ENCODE measurements around the gene SYNDIG1.

SYNDIG1 gene

GRCh38 chr20:24449026-24449720 lies 20.3 kb upstream of the SYNDIG1 start:
- DNase-seq: no peak

GRCh38 chr20:24450177-24450576 lies 19.3 kb upstream of the SYNDIG1 start:
- DNase-seq: no peak

- no peak for DNase-seq
Measured at GRCh38 chr20:24450624-24451376, 18.6 kb upstream of the SYNDIG1 start.

- no peak for DNase-seq
Measured at GRCh38 chr20:24451428-24451827, 18.0 kb upstream of the SYNDIG1 start.

GRCh38 chr20:24452016-24452415 lies 17.4 kb upstream of the SYNDIG1 start:
- no peak for DNase-seq

- no peak for DNase-seq
Measured at GRCh38 chr20:24452498-24453127, 16.8 kb upstream of the SYNDIG1 start.

- no peak for DNase-seq
Measured at GRCh38 chr20:24453869-24454268, 15.6 kb upstream of the SYNDIG1 start.

GRCh38 chr20:24455081-24455480 lies 14.3 kb upstream of the SYNDIG1 start:
- DNase-seq: no peak

- DNase-seq: no peak
Measured at GRCh38 chr20:24456398-24456781, 13.0 kb upstream of the SYNDIG1 start.

GRCh38 chr20:24458436-24458835 lies 11.0 kb upstream of the SYNDIG1 start:
- DNase-seq: no peak

- no peak for DNase-seq
Measured at GRCh38 chr20:24459733-24460132, 9.7 kb upstream of the SYNDIG1 start.

GRCh38 chr20:24460712-24461111 lies 8.7 kb upstream of the SYNDIG1 start:
- no peak for DNase-seq

GRCh38 chr20:24461848-24462247 lies 7.6 kb upstream of the SYNDIG1 start:
- no peak for DNase-seq

- no peak for DNase-seq
Measured at GRCh38 chr20:24462460-24463010, 6.9 kb upstream of the SYNDIG1 start.

GRCh38 chr20:24465159-24465558 lies 4.3 kb upstream of the SYNDIG1 start:
- no peak for DNase-seq

- no peak for DNase-seq
Measured at GRCh38 chr20:24465730-24466129, 3.7 kb upstream of the SYNDIG1 start.

- no peak for DNase-seq
Measured at GRCh38 chr20:24468401-24469115, 871 bp upstream of the SYNDIG1 start.

- no peak for DNase-seq
Measured at GRCh38 chr20:24469894-24470745, 691 bp downstream of the SYNDIG1 start.

- DNase-seq: no peak
Measured at GRCh38 chr20:24470746-24471582, 1.5 kb downstream of the SYNDIG1 start.

- DNase-seq: no peak
Measured at GRCh38 chr20:24472426-24472825, 3.0 kb downstream of the SYNDIG1 start.

Data from stimulated activated naive CD4-positive, alpha-beta T cell treated with Interleukin-2 at 50 U/mL for 16 hours (primary cell).